HG03039 (cell line): ENCODE results near the gene DTX3.
A peak's percentile ranks its signal among the peaks of the same experiment; 100 is the strongest.
"Not testable (repeated sequence)": the region's sequence is repeated elsewhere in the genome, so short reads cannot be mapped to it uniquely, and the experiment has no call there.

Experiments
- ATAC-seq: cut with Tn5 transposase; IDR thresholded peaks from one replicate; pipeline ENCODE4 v1.9.1; 2021; ENCODE audit warnings: mild to moderate bottlenecking, moderate library complexity; ENCODE audit not compliant: unreplicated experiment

Gene DTX3

GRCh38 chr12:57606821-57607220 lies 2.2 kb downstream of the DTX3 start:
- ATAC-seq = no peak

- ATAC-seq = no peak
Observed at GRCh38 chr12:57607958-57608663, 3.5 kb downstream of the DTX3 start.

- ATAC-seq = no peak
Observed at GRCh38 chr12:57609101-57609780, 4.6 kb downstream of the DTX3 start.

- no peak for ATAC-seq
Observed at GRCh38 chr12:57609781-57610553, 5.3 kb downstream of the DTX3 start.

- ATAC-seq = no peak
Observed at GRCh38 chr12:57610554-57611107, 6.0 kb downstream of the DTX3 start.

- ATAC-seq = no peak
Observed at GRCh38 chr12:57611108-57611826, 6.6 kb downstream of the DTX3 start, which contains the start of gene ARHGEF25. Gene ARHGEF25 (plus strand): TSS chr12:57611435. CDS start chr12:57611895, 460 bp downstream.

- no peak for ATAC-seq
Observed at GRCh38 chr12:57611827-57612710, 7.4 kb downstream of the DTX3 start.

- ATAC-seq = no peak
Observed at GRCh38 chr12:57612711-57613426, 8.2 kb downstream of the DTX3 start.

GRCh38 chr12:57613427-57614109 lies 8.9 kb downstream of the DTX3 start:
- no peak for ATAC-seq

GRCh38 chr12:57614178-57614947 lies 9.7 kb downstream of the DTX3 start:
- peak; percentile 44 for ATAC-seq

GRCh38 chr12:57614948-57615500 lies 10.4 kb downstream of the DTX3 start:
- no peak for ATAC-seq

GRCh38 chr12:57615637-57616036 lies 11.0 kb downstream of the DTX3 start:
- ATAC-seq = no peak

- no peak for ATAC-seq
Observed at GRCh38 chr12:57616383-57617101, 11.9 kb downstream of the DTX3 start.

- ATAC-seq = no peak
Observed at GRCh38 chr12:57617942-57618341, 13.3 kb downstream of the DTX3 start.

GRCh38 chr12:57618431-57618830 lies 13.8 kb downstream of the DTX3 start:
- ATAC-seq = not testable (repeated sequence)

GRCh38 chr12:57618966-57619433 lies 14.4 kb downstream of the DTX3 start:
- ATAC-seq = no peak
